Ovary (tissue), 9 donors: ENCODE results near the gene NR2F1-AS1. TPM values are rescaled to one million over a fixed set of nuclear protein-coding genes. Genes with fewer than 3 reads are reported as not detected.

Experiments used
- DNase-seq, 5 donors: peaks; one replicate each; pipeline ENCODE4 v3.0.0-alpha.2; 2019 to 2020
- H3K27ac ChIP-seq, 2 donors: fragments of 200-600 bp; one replicate each; pipeline versions ENCODE4 v1.5.1 to v1.8.0; 2019 to 2022
- H3K27me3 ChIP-seq: fragments of 200-600 bp; one replicate; pipeline ENCODE4 v1.8.0; 2022
- H3K36me3 ChIP-seq: fragments of 200-600 bp; sonication (generic); one replicate; pipeline ENCODE4 v1.5.1; 2019
- H3K4me1 ChIP-seq: one replicate; pipeline ENCODE4 v1.8.1; 2013; ENCODE audit warnings: mild to moderate bottlenecking, moderate library complexity; ENCODE audit not compliant: insufficient read depth
- H3K4me3 ChIP-seq: fragments of 200-600 bp; sonication (generic); one replicate; pipeline ENCODE4 v1.5.1; 2017
- H3K9me3 ChIP-seq, 2 donors: fragments of 200-600 bp in 1 of 2; sonication (generic) in 1 of 2; one replicate each; pipeline versions ENCODE4 v1.5.1 to v1.8.1; 2013 to 2019; ENCODE audit warnings: mild to moderate bottlenecking in 1 of 2, moderate library complexity in 1 of 2
- CTCF ChIP-seq, 3 donors: fragments of 450-650 bp in 2 of 3; fragments of 200-600 bp in 1 of 3; IDR thresholded peaks; one replicate each; pipeline versions ENCODE4 v1.5.1 to v1.8.0; 2016 to 2022; ENCODE audit warnings: antibody characterized with exemption in 3 of 3, mild to moderate bottlenecking in 1 of 3
- EP300 ChIP-seq: sonication (generic); formaldehyde crosslinking; IDR thresholded peaks from one replicate; pipeline ENCODE4 v1.6.1; 2017; ENCODE audit warnings: antibody characterized with exemption
- POLR2A ChIP-seq: fragments of 450-650 bp; IDR thresholded peaks from one replicate; pipeline ENCODE4 v1.6.1; 2017; ENCODE audit warnings: antibody characterized with exemption, mild to moderate bottlenecking, moderate library complexity
- WGBS, 3 donors: extraction: QIAGEN DNeasy Blood & Tissue Kit in 1 of 3; methylation state at CpG; one replicate each; pipeline versions ENCODE4 v1.1.5 to v1.1.7; 2013 to 2017; 5-methylcytosine and 5-hydroxymethylcytosine counted together
- intact Hi-C, 4 donors: fragments of 100-400 bp; cut with DNase I; formaldehyde crosslinking; loops; one replicate each; pipeline versions ENCODE4 v1.11.0 to v1.15.1; 2022 to 2023
- polyA plus RNA-seq, 2 donors: library from polyadenylated mRNA; stranded (reverse); fragments of 200-250 nt in 1 of 2; fragments of 350-450 nt in 1 of 2; fragmentation: Illumina TruSeq in 1 of 2; extraction: RNeasy Lipid Tissue Mini Kit (QIAGEN cat#74804) in 1 of 2; gene quantifications; one replicate each; pipeline ENCODE4 v1.2.3, GENCODE V29; 2013 to 2014
- total RNA-seq, 7 donors: library from RNA; depleted of rRNA in 2 of 7; stranded (reverse); fragments of >200 nt in 2 of 7; fragmentation: NEBNext Ultra II Directional in 3 of 7; extraction: Animal tissue kit (Norgen Biotek cat#: 25700) in 3 of 7; gene quantifications; one replicate each; pipeline versions ENCODE4 v1.1.0 to v1.2.4, GENCODE V29; 2016 to 2023
- donor health status: DM: no; HTN: no; CAD: no; lungs with moderate emphysema.
- donor health status: DM: no; HTN: no; CAD: no.
- donor health status: Bipolar disorder and iron deficiency.
- donor health status: DM: yes; HTN: yes; CAD: no.
- donor health status: DM: no; HTN: no; CAD: no.
- donor health status: DM: yes; HTN: yes; CAD: no.

Gene NR2F1-AS1
- total and polyA plus RNA-seq, 9 donors: 20.7 to 45.7 (median 25.0) TPM

DNA sequence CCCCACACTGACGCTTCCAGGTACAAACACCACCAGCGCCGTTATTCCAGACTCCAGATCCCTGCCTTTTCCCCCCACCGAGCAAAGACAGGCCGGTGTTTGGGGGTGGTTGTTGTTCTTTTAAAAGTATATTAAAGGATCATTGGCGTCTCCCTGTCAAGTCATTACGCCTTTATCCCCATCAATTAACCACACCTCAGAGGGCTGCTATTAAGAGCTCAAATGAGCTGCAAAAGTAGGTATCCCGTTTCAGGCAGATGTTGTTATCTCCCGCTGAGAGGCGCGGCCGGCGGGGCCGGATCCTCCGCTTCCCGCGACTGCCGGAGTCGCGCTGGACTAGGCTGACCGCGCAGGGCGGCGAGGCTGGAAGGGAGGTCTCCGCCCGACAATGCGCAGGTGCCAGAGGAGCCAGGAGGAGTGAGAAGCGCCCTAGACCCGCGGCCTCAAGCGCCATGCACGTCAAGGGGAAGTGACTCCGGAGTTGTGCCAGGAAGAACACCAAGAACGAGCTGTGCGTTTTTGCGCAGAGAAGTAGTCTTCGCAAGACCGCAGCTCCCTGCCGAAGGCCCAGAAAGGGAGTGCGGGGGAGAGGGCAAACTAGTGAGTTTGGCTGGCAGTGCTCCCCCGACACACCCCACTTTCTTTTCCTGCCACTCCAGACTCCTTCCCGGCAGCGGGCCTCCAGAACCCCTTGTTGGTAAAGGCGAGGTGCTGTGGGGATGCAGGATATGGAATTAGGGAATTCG is 8.2 kb downstream of the NR2F1-AS1 start:
- H3K9me3 ChIP-seq: no peaks in the 10 kb centered on the region
- no peak for TF ChIP-seq CTCF (IDR thresholded peaks at IDR 0.05)
- TF ChIP-seq POLR2A: no peak
- no peak for TF ChIP-seq EP300
- no peaks in the 10 kb centered on the region for H3K36me3 ChIP-seq
- H3K27ac ChIP-seq: no peak overlapping the region
- peak overlapping the region; percentile 8 for H3K4me3 ChIP-seq
- H3K27me3 ChIP-seq: no peaks in the 10 kb centered on the region
- peaks cover 6% of the 10 kb centered on the region for H3K4me1 ChIP-seq
- DNase-seq: no peak
- WGBS, 3 donors: 60 to 82% (median 73%) methylated on average over 45 of the region's 45 CpGs
- intact Hi-C loops: loop anchor here in 1 of 4 donors (10.0 kb wide), 1 partner anchor 478 kb away; no protein-coding TSS in a partner anchor

- Histone ChIP-seq H3K9me3 (no peaks in the 10 kb centered on the region), H3K4me1 (peaks cover 6% of the 10 kb centered on the region), H3K36me3 (no peaks in the 10 kb centered on the region), H3K4me3 (no peak overlapping the region), H3K27ac (no peak overlapping the region), H3K27me3 (no peaks in the 10 kb centered on the region)
- TF ChIP-seq CTCF (IDR thresholded peaks at IDR 0.05): no peak
- intact Hi-C loops: loop anchor here in 1 of 4 donors (10.0 kb wide), 1 partner anchor 477 kb away; no protein-coding TSS in a partner anchor
- WGBS, 3 donors: 72 to 90% (median 85%) methylated on average over 40 of the region's 40 CpGs
- DNase-seq: peak in 1 of 5 donors; percentile 20
Measured at GRCh38 chr5:93572101-93572607, 8.9 kb downstream of the NR2F1-AS1 start.

- intact Hi-C loops: loop anchor here in 1 of 4 donors (10.0 kb wide), 1 partner anchor 477 kb away; no protein-coding TSS in a partner anchor
Measured at GRCh38 chr5:93571114-93571949, 9.7 kb downstream of the NR2F1-AS1 start.

More at GRCh38 chr5:93571114-93571949, 9.7 kb downstream of the NR2F1-AS1 start:
- no peak overlapping the region for H3K27ac ChIP-seq
- DNase-seq: peak in 1 of 5 donors; percentile 7
- no peaks in the 10 kb centered on the region for H3K36me3 ChIP-seq
- peaks cover 6% of the 10 kb centered on the region for H3K4me1 ChIP-seq
- H3K27me3 ChIP-seq: no peaks in the 10 kb centered on the region
- 88 to 90% (median 90%) methylated on average over 30 to 32 of the region's 32 CpGs for WGBS, 3 donors
- no peak for TF ChIP-seq POLR2A
- TF ChIP-seq CTCF (IDR thresholded peaks at IDR 0.05): no peak
- TF ChIP-seq EP300: no peak
- no peaks in the 10 kb centered on the region for H3K9me3 ChIP-seq
- H3K4me3 ChIP-seq: no peak overlapping the region
